Liver (tissue), 9 donors: ENCODE measurements around the gene CYTH3. TPM values are rescaled to one million over a fixed set of nuclear protein-coding genes. Genes with fewer than 3 reads are reported as not detected.

Experiments
- DNase-seq: peaks from one replicate; pipeline ENCODE4 v3.0.0-alpha.2; 2017; ENCODE audit warnings: low spot score
- H3K27ac ChIP-seq, 2 donors: one replicate each; pipeline ENCODE4 v1.7.0; 2013; ENCODE audit warnings: inconsistent platforms in 2 of 2, low read length in 2 of 2, control low read depth in 1 of 2, low read depth in 1 of 2, mild to moderate bottlenecking in 1 of 2
- H3K27me3 ChIP-seq, 4 donors: one replicate each; pipeline versions ENCODE4 v1.6.1 to v1.7.0; 2013; ENCODE audit warnings: low read length in 3 of 4, inconsistent platforms in 1 of 4, mild to moderate bottlenecking in 1 of 4, moderate library complexity in 1 of 4; ENCODE audit not compliant: control insufficient read depth in 4 of 4, insufficient read depth in 4 of 4
- H3K36me3 ChIP-seq, 4 donors: one replicate each; pipeline versions ENCODE4 v1.6.1 to v1.7.0; 2013; ENCODE audit warnings: low read length in 3 of 4, mild to moderate bottlenecking in 3 of 4, low read depth in 1 of 4, moderate library complexity in 1 of 4; ENCODE audit not compliant: control insufficient read depth in 4 of 4, insufficient read depth in 3 of 4
- H3K4me1 ChIP-seq, 4 donors: one replicate each; pipeline versions ENCODE4 v1.6.1 to v1.7.0; 2013; ENCODE audit warnings: low read length in 3 of 4, mild to moderate bottlenecking in 3 of 4, moderate library complexity in 1 of 4; ENCODE audit not compliant: control insufficient read depth in 4 of 4, insufficient read depth in 4 of 4
- H3K4me3 ChIP-seq, 3 donors: one replicate each; pipeline versions ENCODE4 v1.6.1 to v1.7.0; 2013; ENCODE audit warnings: low read length in 3 of 3, control low read depth in 1 of 3, low read depth in 1 of 3, mild to moderate bottlenecking in 1 of 3
- H3K9ac ChIP-seq, 2 donors: one replicate each; pipeline ENCODE4 v1.7.0; 2013; ENCODE audit warnings: low read length in 2 of 2, mild to moderate bottlenecking in 2 of 2, moderate library complexity in 2 of 2, control low read depth in 1 of 2, low read depth in 1 of 2
- H3K9me3 ChIP-seq, 4 donors: one replicate each; pipeline versions ENCODE4 v1.6.1 to v1.7.0; 2013; ENCODE audit warnings: low read length in 3 of 4; ENCODE audit not compliant: control insufficient read depth in 4 of 4
- ATF3 ChIP-seq: IDR thresholded peaks from 2 replicates; pipeline ENCODE4 v1.6.1; 2016; ENCODE audit warnings: antibody characterized with exemption
- EGR1 ChIP-seq, 2 donors: IDR thresholded peaks; 2 replicates each; pipeline ENCODE4 v1.6.1; 2016 to 2018; ENCODE audit warnings: antibody characterized with exemption in 2 of 2, low read depth in 2 of 2
- FOXA1 ChIP-seq: IDR thresholded peaks from 2 replicates; pipeline ENCODE4 v1.6.1; 2016; ENCODE audit warnings: antibody characterized with exemption
- FOXA2 ChIP-seq: IDR thresholded peaks from 2 replicates; pipeline ENCODE4 v1.6.1; 2016; ENCODE audit warnings: antibody characterized with exemption
- HNF4A ChIP-seq, 2 donors: conservative IDR thresholded peaks; 2 replicates each; pipeline ENCODE4 v1.6.1; 2016; ENCODE audit warnings: antibody characterized with exemption in 2 of 2, mild to moderate bottlenecking in 2 of 2
- HNF4G ChIP-seq: IDR thresholded peaks from 2 replicates; pipeline ENCODE4 v1.6.1; 2016; ENCODE audit warnings: antibody characterized with exemption
- MAX ChIP-seq: IDR thresholded peaks from 2 replicates; pipeline ENCODE4 v1.6.1; 2016; ENCODE audit warnings: antibody characterized with exemption
- NR2F2 ChIP-seq: IDR thresholded peaks from 2 replicates; pipeline ENCODE4 v1.6.1; 2016; ENCODE audit warnings: antibody characterized with exemption
- RAD21 ChIP-seq, 2 donors: IDR thresholded peaks; 2 replicates each; pipeline ENCODE4 v1.6.1; 2016; ENCODE audit warnings: antibody characterized with exemption in 2 of 2, mild to moderate bottlenecking in 2 of 2
- REST ChIP-seq: IDR thresholded peaks from 2 replicates; pipeline ENCODE4 v1.6.1; 2016; ENCODE audit warnings: antibody characterized with exemption, mild to moderate bottlenecking
- RXRA ChIP-seq, 2 donors: IDR thresholded peaks; 2 replicates each; pipeline ENCODE4 v1.6.1; 2017 to 2018; ENCODE audit warnings: antibody characterized with exemption in 2 of 2, mild to moderate bottlenecking in 1 of 2
- SP1 ChIP-seq: IDR thresholded peaks from 2 replicates; pipeline ENCODE4 v1.6.1; 2018; ENCODE audit warnings: antibody characterized with exemption, mild to moderate bottlenecking
- TAF1 ChIP-seq: conservative IDR thresholded peaks from 2 replicates; pipeline ENCODE4 v1.6.1; 2016; ENCODE audit warnings: antibody characterized with exemption, mild to moderate bottlenecking
- ZBTB33 ChIP-seq: IDR thresholded peaks from 2 replicates; pipeline ENCODE4 v1.6.1; 2016; ENCODE audit warnings: antibody characterized with exemption
- WGBS: extraction: QIAGEN DNeasy Blood & Tissue Kit; methylation state at CpG from one replicate; pipeline ENCODE4 v1.1.7; 2013; 5-methylcytosine and 5-hydroxymethylcytosine counted together
- polyA plus RNA-seq, 2 donors: library from polyadenylated mRNA; stranded (reverse) in 1 of 2; unstranded in 1 of 2; fragments of 200-250 nt in 1 of 2; fragments of >200 nt in 1 of 2; fragmentation: Nextera tagmentation in 1 of 2; extraction: Ambion mirVana in 1 of 2; gene quantifications; one replicate each; pipeline versions ENCODE4 v1.2.1 to v1.2.3, GENCODE V29; 2013 to 2015
- total RNA-seq, 2 donors: library from RNA; depleted of rRNA; stranded (reverse); fragments of >200 nt; gene quantifications; one replicate each; pipeline ENCODE4 v1.2.3, GENCODE V29; 2014
- donor health status: healthy.
- donor health status: healthy.
- donor health status: healthy.
- donor health status: healthy.
- donor health status: healthy.

The CYTH3 gene
- total and polyA plus RNA-seq, 4 donors, result 1.1 to 6.3 (median 3.7) TPM

GRCh38 chr7:6279341-6279740, 6.9 kb upstream of the CYTH3 start (continued):
- TF ChIP-seq SP1 (no peak), NR2F2 (no peak), RXRA (IDR thresholded peaks at IDR 0.05) (no peak), ATF3 (no peak), HNF4A (conservative IDR thresholded peaks at IDR 0.05) (no peak), HNF4G (no peak), RAD21 (IDR thresholded peaks at IDR 0.05) (no peak), REST (no peak), TAF1 (no peak)

GRCh38 chr7:6278749-6279310, 6.4 kb upstream of the CYTH3 start:
- Histone ChIP-seq H3K27me3 (no peaks in the 10 kb centered on the region), H3K4me3 (no peak overlapping the region), H3K36me3 (no peaks in the 10 kb centered on the region), H3K9me3 (no peaks in the 10 kb centered on the region), H3K9ac (no peak overlapping the region), H3K4me1 (no peaks in the 10 kb centered on the region), H3K27ac (no peak overlapping the region)
- WGBS, result 93% methylated on average over 9 of the region's 9 CpGs
- TF ChIP-seq EGR1 (IDR thresholded peaks at IDR 0.05; ENCODE audit: low read depth in 2 of 2) (no peak), ZBTB33 (no peak), RAD21 (IDR thresholded peaks at IDR 0.05) (no peak), FOXA2 (no peak), HNF4G (no peak), MAX (no peak), ATF3 (no peak)
- DNase-seq, result no peak

GRCh38 chr7:6277476-6277875, 5.1 kb upstream of the CYTH3 start:
- TF ChIP-seq EGR1 (IDR thresholded peaks at IDR 0.05; ENCODE audit: low read depth in 2 of 2) (no peak), TAF1 (no peak), ZBTB33 (no peak), RXRA (IDR thresholded peaks at IDR 0.05) (no peak), FOXA1 (no peak), HNF4G (no peak), RAD21 (IDR thresholded peaks at IDR 0.05) (no peak), MAX (no peak), NR2F2 (no peak), ATF3 (no peak), FOXA2 (no peak)
- H3K9ac ChIP-seq, result no peak overlapping the region
- peaks cover 5 to 11% (median 8%) of the 10 kb centered on the region in 4 donors for H3K4me1 ChIP-seq
- H3K4me3 ChIP-seq, result no peak overlapping the region
- H3K9me3 ChIP-seq, result no peaks in the 10 kb centered on the region
- 87% methylated on average over 4 of the region's 4 CpGs for WGBS
- no peaks in the 10 kb centered on the region for H3K36me3 ChIP-seq
- H3K27me3 ChIP-seq, result no peaks in the 10 kb centered on the region
- no peak for DNase-seq
- no peak overlapping the region for H3K27ac ChIP-seq
